Activated CD8-positive, alpha-beta memory T cell treated with anti-CD3 and anti-CD28 coated beads, Interleukin-2, amount 50 U/mL, for 24 hours (primary cell): ENCODE data around the gene EDN2.

Source experiments
- DNase-seq: peaks from one replicate; pipeline ENCODE4 v3.0.0-alpha.2; 2020; ENCODE audit errors: extremely low read depth

The EDN2 gene

GRCh38 chr1:41483001-41483850 is 1.3 kb downstream of the EDN2 start:
- no peak for DNase-seq

- DNase-seq, result no peak
These were observed 2.3 kb downstream of the EDN2 start for GRCh38 chr1:41482001-41482765.

GRCh38 chr1:41481109-41481775 is 3.2 kb downstream of the EDN2 start:
- no peak for DNase-seq

- no peak for DNase-seq
These were observed 4.0 kb downstream of the EDN2 start for GRCh38 chr1:41480204-41481108.

- no peak for DNase-seq
These were observed 4.7 kb downstream of the EDN2 start for GRCh38 chr1:41479808-41480160.

- no peak for DNase-seq
These were observed 5.3 kb downstream of the EDN2 start for GRCh38 chr1:41479000-41479807.

GRCh38 chr1:41478118-41478748 is 6.2 kb downstream of the EDN2 start:
- no peak for DNase-seq

- no peak for DNase-seq
These were observed 7.6 kb downstream of the EDN2 start for GRCh38 chr1:41476807-41477361.

- no peak for DNase-seq
These were observed 8.5 kb downstream of the EDN2 start for GRCh38 chr1:41475859-41476567.

- DNase-seq, result no peak
These were observed 9.1 kb downstream of the EDN2 start for GRCh38 chr1:41475346-41475745.

- DNase-seq, result no peak
These were observed 9.8 kb downstream of the EDN2 start for GRCh38 chr1:41474490-41475271.

- no peak for DNase-seq
These were observed 10.6 kb downstream of the EDN2 start for GRCh38 chr1:41473738-41474362.

- DNase-seq, result no peak
These were observed 12.8 kb downstream of the EDN2 start for GRCh38 chr1:41471658-41472057.

- no peak for DNase-seq
These were observed 14.8 kb downstream of the EDN2 start for GRCh38 chr1:41469706-41470105.

- no peak for DNase-seq
These were observed 16.2 kb downstream of the EDN2 start for GRCh38 chr1:41468122-41468762.

- no peak for DNase-seq
These were observed 16.8 kb downstream of the EDN2 start for GRCh38 chr1:41467673-41468072.

- no peak for DNase-seq
These were observed 18.3 kb downstream of the EDN2 start for GRCh38 chr1:41466146-41466545.
